T47D (cell line): ENCODE measurements around the gene CST11.
A peak's percentile ranks its signal among the peaks of the same experiment; 100 is the strongest.

Source experiments
- DNase-seq, 2 experiments: peaks; one replicate each; pipeline versions ENCODE4 v3.0.0 to v3.0.0-alpha.2; 2011 to 2012; ENCODE audit warnings: low read depth in 1 of 2, low spot score in 1 of 2
- JUND ChIP-seq: IDR thresholded peaks from 2 replicates; pipeline ENCODE4 v1.6.1; 2012; ENCODE audit warnings: low read depth
- in situ Hi-C: cut with HindIII; loops from 2 replicates; pipeline ENCODE4 v1.10.0; 2016; ENCODE audit warnings: low sequenced_read_pairs, low pct_unique_long_range_greater_than_20kb

The CST11 gene

DNA sequence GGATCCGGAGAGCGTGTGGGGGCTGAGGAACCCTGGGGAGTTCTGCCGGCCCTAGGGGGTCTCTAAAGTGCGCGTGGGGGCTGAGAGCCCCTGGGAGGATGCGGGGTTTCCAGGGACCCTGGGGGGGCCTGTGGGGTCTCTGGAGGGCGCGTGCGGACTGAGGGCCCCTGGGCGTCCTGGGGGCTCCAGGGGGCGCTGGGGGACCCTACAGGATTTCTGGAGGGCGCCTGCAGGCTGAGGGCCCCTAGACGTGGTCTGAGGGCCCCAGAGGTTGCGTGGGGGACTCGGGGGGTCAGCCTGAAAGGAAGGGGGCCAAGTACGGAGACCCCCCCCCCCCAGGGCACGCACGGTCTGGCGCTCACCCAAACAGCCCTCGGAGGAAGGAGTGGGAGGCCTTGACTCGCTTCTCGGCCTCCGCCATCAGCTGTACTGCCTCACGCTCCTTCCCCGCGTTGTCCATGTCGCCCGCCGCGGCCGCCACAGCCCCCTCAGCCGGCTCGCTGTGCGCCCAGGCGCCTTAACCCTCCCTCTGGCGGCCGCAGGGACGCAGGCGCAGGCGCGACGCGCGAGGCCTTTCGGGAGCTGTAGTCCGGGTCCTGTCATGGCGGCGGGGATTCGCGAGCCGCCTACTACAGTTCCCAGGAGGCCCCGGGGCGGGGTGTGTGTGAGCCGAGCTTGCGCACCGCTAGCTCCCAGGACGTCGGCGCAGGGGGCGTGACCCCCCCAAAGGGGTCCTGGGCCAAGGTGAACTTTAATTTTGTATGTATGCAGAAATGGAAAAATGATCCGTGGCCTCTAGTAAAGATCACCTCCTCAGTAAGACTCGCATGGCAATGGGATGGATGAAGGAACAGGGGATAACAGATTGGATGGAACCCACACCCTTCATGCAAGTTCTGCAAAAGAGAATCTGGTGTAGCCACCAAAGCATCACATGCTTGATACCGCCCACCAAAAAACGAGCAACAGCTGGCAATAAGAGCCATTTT lies 31.4 kb downstream of the CST11 start, which contains the start of gene NAPB:
Gene NAPB, minus strand, starts transcription at position 546 of the 989 bp plus-strand sequence. Its CDS starts 86 bp downstream, at position 460.
- DNase-seq: peak; percentile 84 to 93
- no peak for TF ChIP-seq JUND
- in situ Hi-C loops: no loop called here

- in situ Hi-C loops: no loop called here
- TF ChIP-seq JUND: no peak
- DNase-seq: peak in 1 of 2 experiments; percentile 19
Observed at GRCh38 chr20:23419995-23420901, 32.4 kb downstream of the CST11 start.

DNA sequence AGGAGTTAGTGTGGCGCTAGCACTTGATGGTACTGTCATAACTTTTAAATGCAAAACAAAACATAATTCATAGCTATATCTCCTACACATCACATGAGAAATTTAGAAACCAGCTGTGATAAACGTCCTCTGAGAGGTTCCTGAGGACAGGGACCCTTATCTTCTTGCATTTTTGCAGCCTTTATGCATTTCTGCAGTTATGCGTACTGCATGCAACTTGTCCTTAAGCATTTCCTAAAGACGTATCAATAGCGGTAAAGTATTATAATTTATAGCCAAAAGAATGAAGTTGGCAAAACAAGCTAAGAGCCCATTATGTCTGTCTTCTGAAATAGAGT lies 33.0 kb downstream of the CST11 start:
- in situ Hi-C loops: no loop called here
- no peak for DNase-seq
- TF ChIP-seq JUND: no peak

- no peak for DNase-seq
- in situ Hi-C loops: no loop called here
- no peak for TF ChIP-seq JUND
Observed at GRCh38 chr20:23417861-23418260, 34.8 kb downstream of the CST11 start.

- in situ Hi-C loops: no loop called here
- no peak for DNase-seq
- no peak for TF ChIP-seq JUND
Observed at GRCh38 chr20:23415959-23416583, 36.6 kb downstream of the CST11 start.

- in situ Hi-C loops: no loop called here
- no peak for TF ChIP-seq JUND
- no peak for DNase-seq
Observed at GRCh38 chr20:23415555-23415954, 37.1 kb downstream of the CST11 start.

GRCh38 chr20:23414526-23415188 lies 38.0 kb downstream of the CST11 start:
- TF ChIP-seq JUND: no peak
- no peak for DNase-seq
- in situ Hi-C loops: no loop called here

DNA sequence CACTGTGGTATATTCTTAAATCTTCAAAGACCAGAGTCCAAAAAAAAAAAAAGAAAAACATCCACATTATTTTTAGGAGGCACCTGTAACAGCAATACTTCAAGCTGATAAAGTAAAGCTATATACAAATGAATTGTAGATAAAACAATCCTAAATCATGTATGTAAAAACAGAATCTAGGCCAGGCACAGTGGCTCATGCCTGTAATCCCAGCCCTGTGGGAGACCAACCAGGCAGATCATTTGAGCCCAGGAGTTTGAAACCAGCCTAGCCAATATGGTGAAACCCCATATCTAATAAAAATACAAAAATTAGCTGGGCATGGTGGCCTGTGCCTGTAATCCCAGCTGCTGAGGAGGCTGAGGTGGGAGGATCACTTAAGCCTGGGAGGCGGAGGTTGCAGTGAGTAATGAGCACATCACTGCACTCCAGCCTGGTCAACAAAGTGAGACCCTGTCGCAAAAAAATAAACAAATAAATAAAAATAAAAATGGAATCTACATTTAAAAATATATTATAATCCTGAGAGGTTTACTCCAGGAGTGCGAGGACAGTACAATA lies 38.7 kb downstream of the CST11 start:
- TF ChIP-seq JUND: no peak
- DNase-seq: no peak
- in situ Hi-C loops: no loop called here

- no peak for TF ChIP-seq JUND
- DNase-seq: peak in 1 of 2 experiments; percentile 42
- in situ Hi-C loops: no loop called here
Observed at GRCh38 chr20:23412026-23412425, 40.6 kb downstream of the CST11 start.

DNA sequence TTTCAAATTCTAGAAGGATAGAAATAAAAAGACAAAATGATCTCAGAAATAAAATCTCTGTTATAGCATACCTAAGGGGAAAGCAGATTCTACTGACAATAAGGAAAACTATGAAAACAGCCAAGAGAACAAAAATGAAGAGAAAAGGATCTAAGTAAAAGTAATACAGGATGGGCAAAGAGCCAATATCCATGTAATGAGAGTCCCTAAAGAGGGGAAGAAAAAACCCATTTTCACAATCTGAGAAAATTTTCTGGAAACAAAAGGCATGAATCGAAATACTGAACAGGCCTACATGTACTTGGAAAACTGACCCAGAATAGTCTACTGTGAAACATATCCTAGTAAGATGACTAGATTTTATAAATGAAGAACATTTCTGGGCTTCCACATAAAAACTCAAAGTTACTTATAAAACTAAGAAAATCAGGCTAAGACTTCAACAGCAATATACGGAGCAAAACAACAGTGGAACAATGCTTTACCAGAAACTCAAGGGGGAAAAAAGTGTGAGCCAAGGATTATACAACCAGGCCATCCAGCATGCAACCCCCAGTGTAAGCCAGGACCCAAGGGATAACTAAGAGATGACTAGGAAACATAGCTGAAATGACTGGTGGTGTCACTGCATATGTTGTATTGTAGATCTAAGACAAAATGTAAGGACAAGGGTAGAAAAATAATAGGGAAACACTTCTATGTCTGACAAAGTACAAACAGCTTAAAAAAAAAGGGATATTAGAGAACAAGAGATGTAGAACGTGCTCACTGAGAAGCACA lies 41.6 kb downstream of the CST11 start:
- in situ Hi-C loops: no loop called here
- DNase-seq: no peak
- no peak for TF ChIP-seq JUND

GRCh38 chr20:23409800-23410199 lies 42.9 kb downstream of the CST11 start:
- DNase-seq: no peak
- no peak for TF ChIP-seq JUND
- in situ Hi-C loops: no loop called here
